ENCODE measurements around the gene TNS3. TPM values are rescaled to one million over a fixed set of nuclear protein-coding genes. Genes with fewer than 3 reads are reported as not detected.

Gene TNS3
- total RNA-seq, 1 donor from 2014 or later, result 40.8 TPM

DNA sequence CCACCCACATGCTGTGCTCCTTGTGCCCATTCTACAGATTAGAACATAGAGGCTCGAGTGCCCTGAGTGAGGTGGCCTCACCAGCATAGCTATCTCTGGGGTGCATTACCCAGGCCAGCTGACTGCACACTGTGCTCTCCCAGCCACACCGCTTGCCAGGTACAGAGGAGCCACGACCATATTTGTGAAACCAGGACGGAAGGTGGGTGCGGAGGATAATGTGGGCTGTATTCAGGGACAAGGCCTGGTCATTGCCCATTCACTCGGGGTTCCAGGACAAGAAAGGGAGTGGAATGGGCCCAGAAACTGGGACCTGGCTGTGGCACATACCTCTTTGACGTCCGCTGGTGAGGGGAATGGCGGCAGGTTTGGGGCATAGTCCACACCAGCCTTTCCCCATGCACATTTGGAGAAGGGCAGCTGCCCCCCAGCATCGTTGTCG lies 236.0 kb downstream of the TNS3 start:
- H3K4me3 ChIP-seq (ENCODE audit: low read depth, low read length), result no peak overlapping the region
- no peak for DNase-seq (ENCODE audit: low read depth)
- TF ChIP-seq, protein P1, sequence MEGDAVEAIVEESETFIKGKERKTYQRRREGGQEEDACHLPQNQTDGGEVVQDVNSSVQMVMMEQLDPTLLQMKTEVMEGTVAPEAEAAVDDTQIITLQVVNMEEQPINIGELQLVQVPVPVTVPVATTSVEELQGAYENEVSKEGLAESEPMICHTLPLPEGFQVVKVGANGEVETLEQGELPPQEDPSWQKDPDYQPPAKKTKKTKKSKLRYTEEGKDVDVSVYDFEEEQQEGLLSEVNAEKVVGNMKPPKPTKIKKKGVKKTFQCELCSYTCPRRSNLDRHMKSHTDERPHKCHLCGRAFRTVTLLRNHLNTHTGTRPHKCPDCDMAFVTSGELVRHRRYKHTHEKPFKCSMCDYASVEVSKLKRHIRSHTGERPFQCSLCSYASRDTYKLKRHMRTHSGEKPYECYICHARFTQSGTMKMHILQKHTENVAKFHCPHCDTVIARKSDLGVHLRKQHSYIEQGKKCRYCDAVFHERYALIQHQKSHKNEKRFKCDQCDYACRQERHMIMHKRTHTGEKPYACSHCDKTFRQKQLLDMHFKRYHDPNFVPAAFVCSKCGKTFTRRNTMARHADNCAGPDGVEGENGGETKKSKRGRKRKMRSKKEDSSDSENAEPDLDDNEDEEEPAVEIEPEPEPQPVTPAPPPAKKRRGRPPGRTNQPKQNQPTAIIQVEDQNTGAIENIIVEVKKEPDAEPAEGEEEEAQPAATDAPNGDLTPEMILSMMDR (conservative IDR thresholded peaks at IDR 0.05; ENCODE audit: low read depth, low read length), result no peak

- no peak for DNase-seq (ENCODE audit: low read depth)
- H3K4me3 ChIP-seq (ENCODE audit: low read depth, low read length), result no peak overlapping the region
- TF ChIP-seq, protein P1 (conservative IDR thresholded peaks at IDR 0.05; ENCODE audit: low read depth, low read length), result no peak
These were observed 237.5 kb downstream of the TNS3 start for GRCh38 chr7:47344171-47344955.

DNA sequence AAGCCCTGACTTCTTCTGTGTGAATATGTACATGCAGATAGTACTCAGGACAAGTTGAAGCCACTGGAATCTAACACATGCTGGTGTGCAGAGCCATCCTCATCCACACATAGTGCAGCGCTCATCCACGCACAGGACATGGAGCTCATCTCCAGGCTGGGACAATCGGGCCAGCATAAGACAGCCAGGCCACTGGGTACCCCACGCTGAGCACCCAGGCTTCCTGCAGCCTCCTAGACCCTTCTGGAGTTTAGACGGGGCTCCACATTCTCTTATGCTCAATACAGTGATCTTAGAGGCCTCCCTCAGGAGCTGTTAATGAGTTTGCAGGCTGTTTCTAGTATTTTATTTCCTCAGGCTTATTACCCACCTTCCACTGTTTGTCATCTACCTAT lies 238.9 kb downstream of the TNS3 start:
- TF ChIP-seq, protein P1 (conservative IDR thresholded peaks at IDR 0.05; ENCODE audit: low read depth, low read length), result no peak
- H3K4me3 ChIP-seq (ENCODE audit: low read depth, low read length), result no peak overlapping the region
- no peak for DNase-seq (ENCODE audit: low read depth)

DNA sequence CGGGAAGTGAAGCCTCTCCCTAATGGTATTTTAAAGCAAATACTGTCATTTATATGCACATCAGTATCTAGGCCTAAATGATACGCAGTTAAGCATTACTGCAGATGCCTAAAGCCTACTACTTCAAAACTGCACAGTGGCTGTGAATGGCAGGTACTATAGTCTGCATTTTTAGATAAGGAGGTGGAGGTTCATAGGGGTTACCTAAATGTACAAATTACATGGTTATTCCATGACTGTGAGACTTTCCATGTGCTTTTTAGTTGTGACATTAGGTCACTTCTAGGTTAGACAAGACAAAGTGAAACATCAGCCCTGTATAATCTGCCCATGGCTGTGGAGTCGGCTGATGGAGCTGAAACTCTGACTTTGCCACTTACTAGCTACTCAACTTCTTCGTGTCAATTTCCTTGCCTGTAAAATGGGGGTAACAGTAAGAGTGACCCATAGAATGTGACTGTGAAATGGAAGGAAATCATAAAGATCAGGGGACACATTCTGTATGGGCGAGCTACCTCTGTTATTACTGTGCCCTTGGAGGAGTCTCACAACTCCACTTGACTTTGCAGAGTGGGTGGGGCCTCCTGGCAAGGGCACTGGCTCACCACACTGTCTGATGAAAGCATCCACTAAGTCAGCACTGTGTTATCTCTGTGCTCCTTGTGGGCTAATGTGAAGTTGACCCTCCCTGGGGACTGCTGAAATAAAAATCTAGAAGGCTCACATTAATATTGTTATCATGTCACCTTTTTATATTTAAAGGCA lies 239.4 kb downstream of the TNS3 start:
- no peak for DNase-seq (ENCODE audit: low read depth)
- H3K4me3 ChIP-seq (ENCODE audit: low read depth, low read length), result no peak overlapping the region
- TF ChIP-seq, protein P1 (conservative IDR thresholded peaks at IDR 0.05; ENCODE audit: low read depth, low read length), result no peak

DNA sequence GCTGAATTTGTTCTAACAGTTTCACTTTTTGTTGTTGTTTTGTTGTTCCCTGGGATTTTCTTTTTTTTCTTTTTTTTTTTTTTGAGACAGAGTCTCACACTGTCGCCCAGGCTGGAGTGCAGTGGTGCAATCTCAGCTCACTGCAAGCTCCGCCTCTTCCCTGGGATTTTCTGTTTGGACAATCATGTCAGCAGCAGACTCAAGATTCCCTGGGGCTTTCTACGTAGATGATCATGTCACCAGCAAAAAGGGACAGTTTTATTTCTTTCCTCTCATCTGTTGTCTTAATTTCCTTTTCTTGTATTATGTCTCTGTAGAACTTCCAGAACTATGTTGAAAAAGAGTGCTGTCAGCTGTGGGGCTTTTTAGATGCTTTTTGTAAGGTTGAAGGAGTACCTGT lies 241.4 kb downstream of the TNS3 start:
- TF ChIP-seq, protein P1 (conservative IDR thresholded peaks at IDR 0.05; ENCODE audit: low read depth, low read length), result no peak
- DNase-seq (ENCODE audit: low read depth), result no peak
- H3K4me3 ChIP-seq (ENCODE audit: low read depth, low read length), result no peak overlapping the region

GRCh38 chr7:47338026-47338425 lies 243.9 kb downstream of the TNS3 start:
- DNase-seq (ENCODE audit: low read depth), result no peak
- no peak overlapping the region for H3K4me3 ChIP-seq (ENCODE audit: low read depth, low read length)
- TF ChIP-seq, protein P1 (conservative IDR thresholded peaks at IDR 0.05; ENCODE audit: low read depth, low read length), result no peak
